Measurements from ENCODE around the gene TOMM40.
"Not testable (repeated sequence)": the region's sequence is repeated elsewhere in the genome, so short reads cannot be mapped to it uniquely, and the experiment has no call there.

Gene TOMM40

DNA sequence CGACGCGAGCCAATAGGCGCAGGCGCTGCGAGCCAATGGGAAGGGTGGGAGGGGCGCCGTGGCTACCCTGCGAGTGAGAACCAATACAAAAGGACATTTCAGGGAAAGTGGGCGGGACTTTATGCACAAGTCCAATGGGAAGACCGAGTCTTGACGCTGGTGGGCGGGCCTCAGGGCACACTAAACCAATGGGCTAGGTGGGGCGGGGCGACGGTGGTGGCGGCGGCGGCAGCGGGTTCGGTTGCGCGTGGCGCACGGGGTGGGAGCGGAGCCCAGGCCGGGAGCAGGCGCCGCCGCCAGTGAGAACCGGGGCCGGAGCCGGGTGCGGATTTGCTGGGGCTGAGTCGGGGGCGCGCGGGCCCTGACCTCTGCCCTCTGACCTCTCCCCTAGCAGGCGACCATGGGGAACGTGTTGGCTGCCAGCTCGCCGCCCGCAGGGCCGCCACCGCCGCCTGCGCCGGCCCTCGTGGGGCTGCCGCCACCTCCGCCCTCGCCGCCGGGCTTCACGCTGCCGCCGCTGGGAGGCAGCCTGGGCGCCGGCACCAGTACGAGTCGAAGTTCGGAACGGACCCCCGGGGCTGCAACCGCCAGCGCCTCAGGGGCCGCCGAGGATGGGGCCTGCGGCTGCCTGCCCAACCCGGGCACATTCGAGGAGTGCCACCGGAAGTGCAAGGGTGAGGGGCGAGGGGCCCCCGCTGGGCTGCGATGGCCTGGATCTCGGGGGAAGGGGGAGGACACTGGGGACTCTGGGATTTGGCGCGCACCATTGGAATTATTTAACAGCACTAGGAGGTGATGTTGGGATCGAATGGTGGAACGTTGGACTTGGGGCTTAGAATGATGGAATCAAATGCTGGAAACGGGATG, at the start of gene TOMM40:
Gene TOMM40 (plus strand): TSS at position 239 of the 867 bp plus-strand sequence. CDS start 162 bp downstream, at position 401.
- DNase-seq = no peak

DNA sequence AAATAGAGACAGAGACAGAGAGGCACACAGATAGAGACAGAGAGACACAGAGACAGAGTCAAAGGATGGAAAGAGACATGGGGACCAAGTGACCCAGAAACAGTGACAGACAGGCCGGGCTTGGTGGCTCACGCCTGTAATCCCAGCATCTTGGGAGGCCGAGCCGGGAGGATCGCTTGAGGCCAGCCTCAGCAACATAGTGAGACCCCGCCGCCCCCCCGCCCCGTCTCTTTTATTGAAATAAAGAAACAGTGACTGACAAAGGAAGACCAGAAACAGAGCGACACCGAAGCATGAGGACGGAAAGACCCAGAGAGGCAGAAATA, 45.8 kb upstream of the TOMM40 start:
- DNase-seq = no peak

DNA sequence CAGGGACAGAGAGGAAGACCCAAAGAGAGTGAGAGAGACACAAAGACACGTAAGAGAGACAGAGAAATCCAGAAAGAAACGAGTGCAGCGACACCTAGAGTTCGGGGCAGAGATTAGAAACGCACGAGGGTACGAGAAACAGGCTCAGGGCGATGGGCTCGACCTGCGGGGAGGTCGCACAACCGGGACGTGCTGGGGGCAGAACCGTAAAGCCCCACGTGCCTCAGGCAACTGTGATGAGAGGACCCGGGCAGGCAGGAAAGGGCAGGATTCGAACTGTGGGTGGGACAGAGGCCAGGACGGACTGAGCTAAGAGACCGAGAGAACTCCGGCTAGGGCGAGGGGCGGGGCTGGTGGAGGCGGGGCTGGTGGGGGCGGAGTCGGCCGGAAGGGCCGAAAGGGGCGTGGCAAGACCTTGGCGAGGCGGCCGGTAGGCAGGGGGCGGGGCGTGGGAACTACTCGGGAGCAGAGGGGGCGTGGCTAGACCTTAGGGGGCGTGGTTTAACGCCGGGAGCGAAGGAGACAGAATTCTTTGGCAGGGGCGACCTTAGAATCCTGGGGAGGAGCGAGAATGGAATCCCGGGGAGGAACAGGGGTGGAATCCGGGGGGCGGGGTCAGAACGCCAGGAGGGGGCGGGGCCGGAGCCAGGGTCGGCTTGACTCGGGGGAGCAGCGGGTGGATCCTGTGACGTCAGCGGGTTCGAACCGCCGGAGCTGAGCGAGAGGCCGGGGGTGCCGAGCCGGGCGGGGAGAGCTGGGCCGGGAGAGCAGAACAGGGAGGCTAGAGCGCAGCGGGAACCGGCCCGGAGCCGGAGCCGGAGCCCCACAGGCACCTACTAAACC, 45.2 kb upstream of the TOMM40 start, which contains the start of gene NECTIN2:
Gene NECTIN2 (plus strand): TSS at position 686 of the 843 bp plus-strand sequence. CDS start 229 bp downstream, outside the sequence.
- DNase-seq = peak; percentile 100

DNA sequence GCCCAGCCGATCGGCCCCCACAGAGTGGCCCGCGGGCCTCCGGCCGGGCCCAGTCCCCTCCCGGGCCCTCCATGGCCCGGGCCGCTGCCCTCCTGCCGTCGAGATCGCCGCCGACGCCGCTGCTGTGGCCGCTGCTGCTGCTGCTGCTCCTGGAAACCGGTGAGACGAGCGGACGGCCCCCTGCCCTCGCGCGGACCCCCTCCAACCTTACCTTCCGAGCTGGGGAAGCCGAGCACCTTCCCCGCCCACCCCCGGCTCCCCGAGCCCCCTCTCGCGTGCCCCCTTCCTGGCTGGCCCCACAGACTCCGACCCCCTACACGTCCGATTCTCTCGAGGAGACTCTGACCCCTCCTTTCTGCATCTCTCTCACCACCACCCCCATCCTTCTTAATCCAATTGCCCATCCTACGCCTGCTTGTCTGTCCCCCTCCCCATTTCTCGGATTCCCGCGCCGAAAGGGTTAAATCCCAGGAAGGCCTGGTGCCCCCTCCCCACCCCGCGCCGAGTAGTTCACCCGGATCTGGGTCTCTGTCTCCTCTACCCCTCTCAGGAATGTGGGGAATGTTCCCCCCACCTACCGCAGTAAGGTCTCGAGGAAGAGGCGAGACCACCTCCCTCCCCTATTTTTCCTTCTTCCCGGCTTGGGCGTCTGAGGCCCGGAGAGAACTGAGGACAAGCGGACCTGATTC, 44.5 kb upstream of the TOMM40 start:
- peak; percentile 92 for DNase-seq

DNA sequence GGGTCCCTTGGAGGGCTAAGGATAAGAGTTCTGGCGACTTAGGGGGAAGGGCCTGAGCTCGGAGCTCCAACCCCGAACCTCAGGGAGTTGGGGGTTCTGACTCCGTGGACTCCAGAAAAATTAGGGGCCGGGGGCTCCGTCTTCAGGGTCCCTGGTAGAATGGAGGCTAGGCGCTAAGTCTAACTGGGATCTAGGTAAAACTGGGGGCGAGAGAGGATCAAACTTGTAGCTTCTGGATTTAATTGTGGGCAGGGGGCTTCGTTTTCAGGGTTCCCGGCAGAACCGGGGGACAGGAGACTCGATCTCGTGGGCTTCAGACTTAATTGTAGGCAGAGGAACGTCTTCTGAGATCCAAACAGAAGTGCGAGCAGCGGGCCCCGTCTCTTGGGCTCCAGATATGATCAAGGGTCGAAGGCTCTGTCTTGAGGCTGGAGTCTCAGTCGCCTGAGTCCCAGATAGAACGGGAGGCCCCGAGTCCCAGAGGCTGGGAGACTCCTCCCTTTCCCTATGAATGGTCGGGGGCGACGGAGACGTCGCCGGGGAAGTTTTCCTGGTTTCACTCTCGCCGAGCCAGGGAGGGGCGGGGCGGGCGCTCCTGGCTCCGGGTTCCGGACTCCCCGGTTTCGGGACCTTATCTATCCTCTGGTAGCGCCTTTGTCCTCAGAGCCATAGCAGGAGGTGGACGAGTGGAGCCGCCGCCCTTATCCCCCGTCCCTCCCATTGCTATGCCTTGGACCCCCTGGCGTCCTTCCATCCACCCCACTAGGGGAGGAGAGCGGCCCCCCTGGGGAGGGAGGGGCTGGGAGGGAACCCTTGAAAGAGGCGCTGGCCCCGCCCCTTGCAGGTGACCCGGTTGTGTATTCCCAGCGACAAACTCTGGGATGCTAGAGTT, 43.7 kb upstream of the TOMM40 start:
- peak; percentile 77 for DNase-seq

DNA sequence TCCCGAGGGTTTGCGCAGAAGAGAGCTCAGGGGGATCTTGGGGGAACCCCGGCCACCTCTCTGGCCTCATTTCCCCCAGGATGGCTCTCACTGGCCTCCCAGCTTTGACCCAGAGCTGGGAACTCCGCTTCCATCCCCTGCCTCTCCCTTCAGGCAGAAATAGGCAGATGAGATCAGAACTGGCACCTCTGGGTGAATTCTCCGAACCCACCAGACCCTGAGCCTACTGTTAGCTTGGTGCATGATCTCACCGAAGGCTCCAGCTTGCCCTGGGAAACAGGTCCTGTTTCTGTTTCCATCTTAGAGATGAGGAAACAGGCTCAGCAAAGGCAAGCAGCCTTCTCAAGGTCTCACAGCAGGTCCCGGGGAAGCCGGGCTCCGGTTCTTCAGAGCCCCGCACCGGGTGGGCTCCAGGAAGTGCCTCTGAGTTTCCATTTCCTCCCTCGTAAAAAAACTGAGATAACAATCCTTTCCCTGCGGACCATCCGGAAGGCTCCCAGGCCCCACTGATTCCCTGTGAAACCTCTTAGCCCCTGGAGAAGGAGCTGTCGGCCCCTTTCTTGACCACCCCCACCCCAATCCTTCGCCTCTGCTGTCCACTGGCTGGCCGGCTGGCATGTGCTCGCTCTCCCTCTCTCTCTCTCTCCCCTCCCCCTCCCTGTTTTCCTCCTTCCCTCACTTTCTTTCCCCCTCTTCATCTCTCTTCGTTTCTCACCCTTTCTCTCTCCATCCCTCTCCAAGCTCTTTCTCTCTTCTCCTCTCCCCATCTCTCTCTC, 42.8 kb upstream of the TOMM40 start:
- DNase-seq = peak; percentile 84

DNA sequence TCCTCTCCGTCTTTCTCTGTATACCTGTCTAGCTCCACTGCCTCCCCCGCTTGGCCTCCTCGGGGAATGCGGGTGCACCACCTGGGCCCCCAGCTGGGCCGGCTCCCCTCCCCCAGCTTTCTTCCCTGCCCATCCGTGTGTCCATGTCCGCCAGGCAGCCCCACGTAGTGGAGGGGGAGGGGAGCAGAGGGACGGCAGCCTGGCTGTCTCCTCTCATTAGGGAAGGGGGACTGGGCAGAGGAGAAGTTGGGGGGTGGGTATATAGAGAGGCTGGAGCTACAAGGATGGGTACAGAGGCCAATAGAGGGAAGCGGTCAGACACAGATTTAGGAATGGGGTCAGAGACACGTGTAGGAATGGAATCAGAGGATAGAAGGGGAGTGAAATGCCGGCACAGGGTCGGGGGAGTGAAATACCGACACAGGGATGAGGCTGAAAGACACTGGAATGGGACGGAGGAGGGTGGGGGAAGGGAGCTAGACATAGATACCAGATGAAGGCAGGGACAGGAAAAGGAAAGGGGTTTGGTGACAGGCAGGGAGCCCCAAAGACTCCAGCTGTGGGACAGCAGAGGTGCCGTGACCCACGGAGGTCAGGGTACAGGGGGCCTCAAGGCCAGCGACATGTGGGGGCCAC, 42.1 kb upstream of the TOMM40 start:
- peak; percentile 74 for DNase-seq

DNA sequence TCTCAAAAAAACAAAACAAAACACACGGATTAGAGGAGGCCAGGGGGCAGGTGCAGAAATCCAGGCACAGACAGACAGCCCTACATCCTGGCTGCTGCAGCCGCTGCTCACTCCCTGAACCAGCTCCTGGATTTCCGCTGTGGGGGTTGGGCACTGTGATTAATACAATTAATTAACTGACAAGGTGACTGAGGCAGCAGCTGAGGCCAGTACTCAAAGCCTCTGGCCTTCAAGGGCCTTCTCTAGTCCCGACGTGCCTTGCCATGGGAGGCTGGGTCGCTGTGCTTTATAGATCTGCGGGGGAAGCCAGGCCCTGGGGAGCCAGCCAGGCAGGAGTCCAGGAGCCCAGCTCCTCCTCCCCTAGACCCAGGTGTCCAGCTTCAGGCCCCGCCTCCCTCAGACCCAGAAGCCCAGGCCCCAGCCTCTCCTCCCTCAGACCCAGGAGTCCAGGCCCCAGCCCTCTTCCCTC, 40.4 kb upstream of the TOMM40 start:
- no peak for DNase-seq

DNA sequence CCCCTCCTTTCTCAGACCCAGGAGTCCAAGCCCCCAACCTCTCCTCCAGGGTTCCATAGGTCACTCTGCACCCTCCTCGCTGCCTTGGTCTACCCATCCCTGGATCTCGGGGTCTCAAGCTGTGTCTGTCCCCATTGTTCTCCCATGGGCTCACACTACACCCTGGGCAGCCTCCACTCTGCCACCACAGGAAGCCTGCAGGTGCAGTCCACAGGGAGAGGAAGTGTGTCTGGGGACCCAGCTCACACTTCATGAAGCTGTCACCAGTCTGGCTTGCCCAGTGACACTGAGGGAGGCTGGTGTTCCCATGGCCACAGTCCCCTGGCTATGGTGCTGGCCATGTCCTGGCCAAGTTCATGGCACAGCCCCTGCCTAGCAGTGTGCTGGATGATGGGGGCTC, 39.6 kb upstream of the TOMM40 start:
- no peak for DNase-seq

DNA sequence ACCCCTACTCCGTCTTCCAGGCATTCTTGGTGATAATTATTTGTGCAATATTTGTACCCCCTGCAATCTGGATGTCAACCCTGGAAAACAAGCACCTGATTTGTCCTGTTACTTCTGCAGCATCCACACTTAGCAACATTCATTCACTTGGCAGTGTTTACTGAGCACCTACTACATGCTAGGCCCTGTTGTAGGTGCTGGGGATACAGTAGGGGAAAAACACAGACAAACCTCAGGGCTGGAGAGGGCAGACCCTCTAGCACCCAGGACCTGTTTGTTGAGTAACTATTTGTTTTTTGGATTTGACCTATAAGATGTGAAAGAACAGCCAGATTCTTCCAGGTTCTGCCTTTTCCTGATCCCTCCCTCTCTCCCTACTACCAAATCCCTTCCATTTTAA, 35.4 kb upstream of the TOMM40 start:
- no peak for DNase-seq

DNA sequence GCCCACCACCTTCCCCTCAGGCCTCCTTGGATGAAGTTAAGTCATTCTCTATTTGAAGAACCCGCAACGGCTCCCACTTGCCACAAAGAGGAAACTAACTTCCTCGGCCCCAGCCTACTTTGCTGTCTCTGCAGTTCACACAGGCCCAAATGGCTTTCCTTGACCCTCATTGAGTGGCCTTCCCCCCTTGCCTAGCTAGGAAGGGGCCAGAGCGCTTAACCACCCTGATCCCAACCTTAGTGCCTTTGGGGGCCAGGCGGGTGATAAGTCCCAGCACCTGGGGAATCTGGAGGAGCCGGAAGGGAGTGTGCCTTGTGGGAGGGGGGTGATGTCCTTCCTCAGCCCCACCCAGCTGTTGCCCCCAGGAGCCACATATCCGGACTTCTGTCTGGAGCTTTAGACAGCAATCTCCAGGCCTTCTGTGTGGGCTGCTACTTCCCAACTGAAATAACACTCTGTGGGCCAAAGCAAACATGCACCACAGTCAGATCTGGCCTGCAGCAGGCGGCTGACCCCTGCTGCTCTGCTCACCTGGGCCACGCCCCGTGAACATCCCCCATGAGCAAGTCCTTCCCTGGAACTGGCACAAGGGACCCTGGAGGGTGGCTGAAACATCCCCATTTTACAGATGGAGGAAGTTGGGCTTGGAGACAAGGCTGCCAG, 34.5 kb upstream of the TOMM40 start:
- DNase-seq = no peak

DNA sequence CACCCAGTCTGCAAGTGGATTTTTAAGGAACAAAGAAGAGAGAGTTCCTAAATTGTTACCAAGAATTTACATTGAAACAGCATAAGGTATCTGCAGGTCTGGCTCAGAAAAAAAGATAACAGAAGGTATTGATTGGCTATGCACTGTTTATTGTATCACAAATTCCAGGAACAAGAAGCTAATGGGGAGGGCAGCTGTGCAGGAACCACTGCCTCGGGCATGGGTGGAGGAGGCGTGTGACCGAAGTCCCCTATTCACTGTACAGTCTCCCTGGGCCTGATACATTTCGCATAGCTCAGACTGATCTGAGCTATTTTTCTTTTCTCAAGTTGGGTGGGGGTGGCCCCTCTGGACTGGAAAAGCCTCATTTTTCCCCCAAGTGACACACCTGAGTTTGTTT, 33.2 kb upstream of the TOMM40 start:
- DNase-seq = no peak

DNA sequence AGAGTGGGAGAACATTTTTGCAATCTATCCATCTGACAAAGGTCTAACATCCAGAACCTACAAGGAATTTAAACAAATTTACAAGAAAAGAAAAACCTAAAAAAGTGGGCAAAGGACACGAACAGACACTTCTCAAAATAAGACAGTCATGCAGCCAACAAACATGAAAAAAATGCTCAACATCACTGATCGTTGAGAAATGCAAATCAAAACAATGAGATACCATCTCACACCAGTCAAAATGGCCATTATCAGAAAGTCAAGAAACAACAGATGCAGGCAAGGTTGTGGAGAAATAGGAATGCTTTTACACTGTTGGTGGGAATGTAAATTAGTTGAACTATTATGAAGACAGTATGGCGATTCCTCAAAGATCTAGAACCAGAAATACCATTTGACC, 29.5 kb upstream of the TOMM40 start:
- not testable (repeated sequence) for DNase-seq

DNA sequence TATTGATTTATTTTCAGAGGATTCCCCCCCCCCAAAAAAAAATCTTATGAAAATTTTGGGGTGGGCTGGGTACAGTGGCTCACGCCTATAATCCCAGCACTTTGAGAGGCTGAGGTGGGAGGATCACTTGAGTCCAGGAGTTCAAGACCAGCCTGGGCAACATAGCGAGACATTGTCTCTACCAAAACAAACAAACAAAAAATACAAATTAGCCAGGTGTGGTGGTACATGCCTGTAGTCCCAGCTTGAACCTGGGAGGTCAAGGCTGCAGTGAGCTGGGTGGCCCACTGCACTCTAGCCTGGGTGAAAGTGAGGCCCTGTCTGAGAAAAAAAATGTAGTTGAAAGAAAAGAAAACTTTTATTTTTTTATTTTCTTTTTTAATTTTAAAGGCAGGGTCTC, 27.1 kb upstream of the TOMM40 start:
- no peak for DNase-seq

DNA sequence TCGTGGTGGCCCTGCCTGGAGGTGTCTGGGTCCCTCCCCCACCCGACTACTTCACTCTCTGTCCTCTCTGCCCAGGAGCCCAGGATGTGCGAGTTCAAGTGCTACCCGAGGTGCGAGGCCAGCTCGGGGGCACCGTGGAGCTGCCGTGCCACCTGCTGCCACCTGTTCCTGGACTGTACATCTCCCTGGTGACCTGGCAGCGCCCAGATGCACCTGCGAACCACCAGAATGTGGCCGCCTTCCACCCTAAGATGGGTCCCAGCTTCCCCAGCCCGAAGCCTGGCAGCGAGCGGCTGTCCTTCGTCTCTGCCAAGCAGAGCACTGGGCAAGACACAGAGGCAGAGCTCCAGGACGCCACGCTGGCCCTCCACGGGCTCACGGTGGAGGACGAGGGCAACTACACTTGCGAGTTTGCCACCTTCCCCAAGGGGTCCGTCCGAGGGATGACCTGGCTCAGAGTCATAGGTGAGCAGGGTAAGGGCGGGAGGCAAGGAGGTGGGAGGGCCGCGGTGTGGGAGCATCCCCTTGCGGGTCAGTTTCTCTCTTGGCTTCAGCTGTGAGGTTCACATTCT, 25.8 kb upstream of the TOMM40 start:
- no peak for DNase-seq

DNA sequence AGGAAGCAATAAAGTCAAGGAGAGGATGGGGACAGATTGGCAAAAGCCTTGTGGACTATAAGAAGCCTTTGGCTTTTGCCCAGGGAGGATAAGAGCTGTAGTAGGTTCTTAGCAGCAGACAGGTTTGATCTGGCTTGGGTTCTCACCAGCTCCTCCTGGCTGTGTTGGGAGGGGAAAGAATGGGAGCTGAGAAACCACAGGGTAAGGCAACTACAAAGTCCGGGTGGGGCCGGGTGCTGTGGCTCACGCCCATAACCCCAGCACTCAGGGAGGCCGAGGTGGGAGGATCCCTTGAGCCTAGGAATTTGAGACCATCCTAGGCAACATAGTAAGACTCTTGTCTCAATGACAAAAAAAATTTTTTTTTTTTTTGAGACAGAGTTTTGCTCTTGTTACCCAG, 24.4 kb upstream of the TOMM40 start:
- DNase-seq = no peak

DNA sequence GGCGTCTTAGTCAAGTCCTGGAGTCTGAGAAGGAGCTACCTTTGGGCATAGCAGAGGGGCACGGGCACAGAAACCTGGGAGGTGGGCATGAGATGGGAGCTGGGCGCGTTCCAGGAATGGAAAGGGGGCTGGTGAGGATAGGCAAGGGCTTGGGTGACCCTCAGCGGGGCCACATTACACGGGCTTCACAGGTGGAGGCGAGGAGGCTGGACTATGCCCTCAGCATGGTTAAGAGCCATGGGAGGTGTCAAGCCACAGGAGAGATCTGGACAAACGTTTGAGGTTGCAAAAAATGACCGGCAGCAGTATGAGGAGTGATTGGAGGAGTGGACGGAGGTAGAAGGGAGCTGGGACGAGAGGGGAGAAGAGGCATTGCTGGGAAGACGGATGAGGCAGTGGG, 23.5 kb upstream of the TOMM40 start:
- DNase-seq = no peak

DNA sequence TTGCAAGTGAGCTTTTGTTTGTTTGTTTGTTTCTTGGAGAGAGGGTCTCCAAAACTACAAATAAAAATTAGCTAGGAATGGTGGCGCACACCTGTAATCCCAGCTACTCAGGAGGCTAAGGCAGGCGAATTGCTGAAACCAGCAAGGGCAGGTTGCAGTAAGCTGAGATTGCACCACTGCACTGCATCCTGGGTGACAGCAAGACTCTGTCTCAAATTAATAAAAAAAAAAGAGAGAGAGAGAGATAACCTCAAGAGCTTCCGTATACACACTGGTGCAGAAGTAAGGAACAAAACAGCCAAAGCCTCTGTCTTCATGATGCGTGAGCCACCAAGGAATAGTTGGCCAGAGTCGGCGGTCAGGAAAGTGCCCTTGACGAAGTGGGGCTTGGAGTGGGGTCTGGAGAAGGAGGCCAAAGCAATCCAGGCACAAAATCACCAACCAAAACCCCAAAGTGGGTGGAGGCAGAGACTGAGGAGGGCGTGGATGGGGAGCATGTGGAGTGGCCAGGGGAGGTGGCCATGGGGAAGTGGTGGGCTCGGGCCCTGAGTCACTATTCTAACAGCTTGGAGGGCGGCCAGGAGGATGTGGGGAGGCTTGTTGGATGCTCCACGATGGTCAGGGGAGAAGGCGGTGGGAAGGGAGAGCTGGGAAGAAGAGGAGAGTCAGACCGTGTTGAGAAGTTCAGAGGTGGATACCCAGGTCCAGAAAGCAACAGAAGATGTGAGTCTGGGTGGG, 21.2 kb upstream of the TOMM40 start:
- DNase-seq = no peak

DNA sequence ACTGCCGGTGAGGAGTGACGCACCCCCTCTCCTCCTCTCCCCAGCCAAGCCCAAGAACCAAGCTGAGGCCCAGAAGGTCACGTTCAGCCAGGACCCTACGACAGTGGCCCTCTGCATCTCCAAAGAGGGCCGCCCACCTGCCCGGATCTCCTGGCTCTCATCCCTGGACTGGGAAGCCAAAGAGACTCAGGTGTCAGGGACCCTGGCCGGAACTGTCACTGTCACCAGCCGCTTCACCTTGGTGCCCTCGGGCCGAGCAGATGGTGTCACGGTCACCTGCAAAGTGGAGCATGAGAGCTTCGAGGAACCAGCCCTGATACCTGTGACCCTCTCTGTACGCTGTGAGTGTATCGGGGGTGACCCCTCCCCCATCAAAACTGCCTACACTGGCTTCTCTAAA, 19.2 kb upstream of the TOMM40 start:
- no peak for DNase-seq
